Pancreas (tissue), 10 donors: ENCODE data around the gene SEC61B. TPM values are rescaled to one million over a fixed set of nuclear protein-coding genes. Genes with fewer than 3 reads are reported as not detected.

ENCODE experiments used
- ATAC-seq, 4 donors: fragments of 200-7000 bp; cut with Tn5 transposase; one replicate each; pipeline versions ENCODE4 v1.8.0 to v1.9.1; 2020; ENCODE audit warnings: mild to moderate bottlenecking in 4 of 4, moderate library complexity in 4 of 4
- DNase-seq, 6 donors: peaks; one replicate each; pipeline ENCODE4 v3.0.0-alpha.2; 2020
- FAIRE-seq: peaks from 2 replicates; lab custom pipeline; 2012; peaks lifted over from hg19 to GRCh38; lab: Jason Lieb, UNC
- H3K27ac ChIP-seq, 4 donors: fragments of 200-600 bp; sonication (generic); 1 replicate in 3 of 4; 2 replicates in 1 of 4; pipeline versions ENCODE4 v1.5.0 to v1.8.0; 2020
- H3K27me3 ChIP-seq, 4 donors: fragments of 200-600 bp; one replicate each; pipeline ENCODE4 v1.8.0; 2021
- H3K36me3 ChIP-seq, 3 donors: fragments of 200-600 bp; sonication (generic) in 1 of 3; one replicate each; pipeline versions ENCODE4 v1.5.0 to v1.8.0; 2020 to 2021
- H3K4me1 ChIP-seq, 3 donors: fragments of 200-600 bp; one replicate each; pipeline ENCODE4 v1.8.0; 2021
- H3K4me3 ChIP-seq, 4 donors: fragments of 200-600 bp; sonication (generic) in 2 of 4; one replicate each; pipeline versions ENCODE4 v1.5.0 to v1.8.0; 2020 to 2021
- H3K9me3 ChIP-seq, 4 donors: fragments of 200-600 bp; one replicate each; pipeline ENCODE4 v1.8.0; 2021
- CTCF ChIP-seq, 4 donors: fragments of 200-600 bp; sonication (generic) in 3 of 4; IDR thresholded peaks; one replicate each; pipeline versions ENCODE4 v1.5.0 to v1.8.0; 2021; ENCODE audit warnings: antibody characterized with exemption in 4 of 4
- WGBS, 2 donors: extraction: QIAGEN DNeasy Blood & Tissue Kit; methylation state at CpG; one replicate each; pipeline ENCODE4 v1.1.7; 2013; 5-methylcytosine and 5-hydroxymethylcytosine counted together
- intact Hi-C, 3 donors: fragments of 100-400 bp; cut with DNase I; formaldehyde crosslinking; loops; one replicate each; pipeline versions ENCODE4 v1.11.1 to v1.14.2; 2022
- polyA plus RNA-seq, 2 donors: library from polyadenylated mRNA; stranded (reverse); fragments of 200-250 nt; gene quantifications; one replicate each; pipeline ENCODE4 v1.2.3, GENCODE V29; 2013
- total RNA-seq, 6 donors: library from RNA; stranded (reverse); fragmentation: NEBNext Ultra II Directional in 4 of 6; extraction: Animal tissue kit (Norgen Biotek cat#: 25700) in 4 of 6; gene quantifications; one replicate each; pipeline versions ENCODE4 v1.2.1 to v1.2.4, GENCODE V29; 2021 to 2023
- donor health status: healthy with polysubstance abuse.
- donor health status: DM: no; HTN: no; CAD: no; lungs with moderate emphysema.
- donor health status: DM: no; HTN: no; CAD: no.
- donor health status: control.
- donor health status: control.
- donor health status: Bipolar disorder and iron deficiency.
- donor health status: DM: yes; HTN: yes; CAD: no.
- donor health status: DM: no; HTN: no; CAD: no.
- donor health status: DM: no; HTN: no; CAD: no.
- donor health status: DM: yes; HTN: yes; CAD: no.

The SEC61B gene
- total and polyA plus RNA-seq, 8 donors: 117 to 355 (median 168) TPM

GRCh38 chr9:99253772-99254431, 31.8 kb downstream of the SEC61B start:
- TF ChIP-seq CTCF (IDR thresholded peaks at IDR 0.05): no peak
- no peaks in the 10 kb centered on the region for H3K36me3 ChIP-seq
- intact Hi-C loops: no loop called here
- H3K27me3 ChIP-seq: no peaks in the 10 kb centered on the region
- no peak for ATAC-seq
- peak in 1 of 6 donors; percentile 38 for DNase-seq
- no peaks in the 10 kb centered on the region for H3K4me1 ChIP-seq
- no peak for FAIRE-seq
- H3K9me3 ChIP-seq: no peaks in the 10 kb centered on the region
- H3K27ac ChIP-seq: no peak overlapping the region
- 80 to 89% methylated on average over 15 of the region's 15 CpGs for WGBS, 2 donors
- no peak overlapping the region for H3K4me3 ChIP-seq

- H3K9me3 ChIP-seq: no peaks in the 10 kb centered on the region
- H3K4me3 ChIP-seq: no peak overlapping the region
- H3K27ac ChIP-seq: no peak overlapping the region
- H3K4me1 ChIP-seq: no peaks in the 10 kb centered on the region
- H3K36me3 ChIP-seq: no peaks in the 10 kb centered on the region
- intact Hi-C loops: no loop called here
- DNase-seq: no peak
- TF ChIP-seq CTCF (IDR thresholded peaks at IDR 0.05): no peak
- H3K27me3 ChIP-seq: no peaks in the 10 kb centered on the region
- FAIRE-seq: no peak
- 79 to 82% methylated on average over 1 of the region's 1 CpG for WGBS, 2 donors
- ATAC-seq: no peak
Measured at GRCh38 chr9:99255651-99256050, 33.6 kb downstream of the SEC61B start.

- Histone ChIP-seq H3K4me3 (no peak overlapping the region), H3K9me3 (no peaks in the 10 kb centered on the region), H3K27ac (no peak overlapping the region), H3K4me1 (no peaks in the 10 kb centered on the region), H3K27me3 (no peaks in the 10 kb centered on the region), H3K36me3 (no peaks in the 10 kb centered on the region)
- no peak for ATAC-seq
- FAIRE-seq: no peak
- no peak for TF ChIP-seq CTCF (IDR thresholded peaks at IDR 0.05)
- no peak for DNase-seq
- 94 to 98% methylated on average over 8 of the region's 8 CpGs for WGBS, 2 donors
- intact Hi-C loops: no loop called here
Measured at GRCh38 chr9:99257723-99258389, 35.8 kb downstream of the SEC61B start.

GRCh38 chr9:99259231-99259918, 37.3 kb downstream of the SEC61B start:
- TF ChIP-seq CTCF (IDR thresholded peaks at IDR 0.05): no peak
- peak overlapping the region; percentile 7 to 66 (median 58) for H3K27ac ChIP-seq
- ATAC-seq (peak; percentile 96 to 98 (median 97)), DNase-seq (peak; percentile 86 to 94 (median 88)), FAIRE-seq (no peak)
- no peaks in the 10 kb centered on the region for H3K9me3 ChIP-seq
- no peaks in the 10 kb centered on the region for H3K27me3 ChIP-seq
- no peaks in the 10 kb centered on the region for H3K36me3 ChIP-seq
- peak overlapping the region; percentile 5 to 42 (median 24) for H3K4me3 ChIP-seq
- no peaks in the 10 kb centered on the region for H3K4me1 ChIP-seq
- intact Hi-C loops: no loop called here
- 6 to 7% methylated on average over 27 of the region's 27 CpGs for WGBS, 2 donors
